Breast epithelium (tissue), 3 donors: ENCODE measurements around the gene RPL5.

Source experiments
- POLR2AphosphoS5 ChIP-seq, 3 donors: sonication (generic); formaldehyde crosslinking; IDR thresholded peaks; one replicate each; pipeline ENCODE4 v1.6.1; 2017; ENCODE audit warnings: antibody characterized with exemption in 3 of 3
- TF ChIP-seq, protein P1 (sequence below), 3 donors: fragments of 450-650 bp; IDR thresholded peaks; one replicate each; pipeline ENCODE4 v1.5.1; 2016 to 2017; ENCODE audit warnings: antibody characterized with exemption in 3 of 3, mild to moderate bottlenecking in 3 of 3, moderate library complexity in 3 of 3

DNA sequence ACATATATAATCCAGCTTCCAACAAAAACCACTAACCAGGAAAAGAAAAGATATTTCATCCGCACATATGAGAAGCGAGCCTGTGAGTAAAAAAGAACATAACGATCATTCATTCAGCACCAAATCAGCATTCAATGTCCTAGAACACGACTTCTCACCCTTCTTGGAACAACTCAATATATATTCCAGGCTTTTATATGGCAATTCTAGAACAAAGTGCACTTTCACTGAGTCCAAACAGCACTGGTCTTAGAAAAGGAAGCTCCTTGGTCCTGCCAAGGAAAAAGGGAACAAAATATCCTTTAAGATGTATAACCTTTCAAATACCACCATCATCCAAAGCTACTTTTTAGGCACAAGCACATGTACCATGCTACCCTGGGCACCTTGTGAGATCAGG, 44.5 kb downstream of the RPL5 start:
- TF ChIP-seq, protein P1, sequence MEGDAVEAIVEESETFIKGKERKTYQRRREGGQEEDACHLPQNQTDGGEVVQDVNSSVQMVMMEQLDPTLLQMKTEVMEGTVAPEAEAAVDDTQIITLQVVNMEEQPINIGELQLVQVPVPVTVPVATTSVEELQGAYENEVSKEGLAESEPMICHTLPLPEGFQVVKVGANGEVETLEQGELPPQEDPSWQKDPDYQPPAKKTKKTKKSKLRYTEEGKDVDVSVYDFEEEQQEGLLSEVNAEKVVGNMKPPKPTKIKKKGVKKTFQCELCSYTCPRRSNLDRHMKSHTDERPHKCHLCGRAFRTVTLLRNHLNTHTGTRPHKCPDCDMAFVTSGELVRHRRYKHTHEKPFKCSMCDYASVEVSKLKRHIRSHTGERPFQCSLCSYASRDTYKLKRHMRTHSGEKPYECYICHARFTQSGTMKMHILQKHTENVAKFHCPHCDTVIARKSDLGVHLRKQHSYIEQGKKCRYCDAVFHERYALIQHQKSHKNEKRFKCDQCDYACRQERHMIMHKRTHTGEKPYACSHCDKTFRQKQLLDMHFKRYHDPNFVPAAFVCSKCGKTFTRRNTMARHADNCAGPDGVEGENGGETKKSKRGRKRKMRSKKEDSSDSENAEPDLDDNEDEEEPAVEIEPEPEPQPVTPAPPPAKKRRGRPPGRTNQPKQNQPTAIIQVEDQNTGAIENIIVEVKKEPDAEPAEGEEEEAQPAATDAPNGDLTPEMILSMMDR (IDR thresholded peaks at IDR 0.05), result no peak
- TF ChIP-seq POLR2AphosphoS5 (IDR thresholded peaks at IDR 0.05), result no peak
